Ishikawa (cell line): ENCODE results near the gene CDH16.

Experiments
- CEBPB ChIP-seq: IDR thresholded peaks from 2 replicates; pipeline ENCODE4 v1.6.1; 2012
- CREB1 ChIP-seq: IDR thresholded peaks from 2 replicates; pipeline ENCODE4 v1.6.1; 2012; ENCODE audit warnings: low read depth
- EGR1 ChIP-seq: IDR thresholded peaks from 2 replicates; pipeline ENCODE4 v1.6.1; 2012
- EP300 ChIP-seq: IDR thresholded peaks from 2 replicates; pipeline ENCODE4 v1.6.1; 2012; ENCODE audit warnings: borderline replicate concordance
- FOXM1 ChIP-seq: IDR thresholded peaks from 2 replicates; pipeline ENCODE4 v1.6.1; 2012; ENCODE audit warnings: low read depth, borderline replicate concordance
- NFIC ChIP-seq: IDR thresholded peaks from 2 replicates; pipeline ENCODE4 v1.6.1; 2012
- RAD21 ChIP-seq: IDR thresholded peaks from 2 replicates; pipeline ENCODE4 v1.6.1; 2012; ENCODE audit warnings: low read depth
- REST ChIP-seq: IDR thresholded peaks from 2 replicates; pipeline ENCODE4 v1.6.1; 2012; ENCODE audit warnings: low read depth, mild to moderate bottlenecking
- TAF1 ChIP-seq: IDR thresholded peaks from 2 replicates; pipeline ENCODE4 v1.6.1; 2012; ENCODE audit warnings: low read depth, mild to moderate bottlenecking
- TCF12 ChIP-seq: IDR thresholded peaks from 2 replicates; pipeline ENCODE4 v1.6.1; 2012; ENCODE audit warnings: low read depth
- TEAD4 ChIP-seq: IDR thresholded peaks from 2 replicates; pipeline ENCODE4 v1.6.1; 2012
- YY1 ChIP-seq: IDR thresholded peaks from 2 replicates; pipeline ENCODE4 v1.6.1; 2012; ENCODE audit warnings: low read depth
- ZBTB7A ChIP-seq: IDR thresholded peaks from 2 replicates; pipeline ENCODE4 v1.6.1; 2012; ENCODE audit warnings: low read depth
- TF ChIP-seq, protein P1 (sequence below): IDR thresholded peaks from 2 replicates; pipeline ENCODE4 v1.6.1; 2012
- TF ChIP-seq, protein P2 (sequence below): IDR thresholded peaks from 2 replicates; pipeline ENCODE4 v1.6.1; 2012

CDH16 gene

GRCh38 chr16:66950437-66950836 lies 31.8 kb upstream of the CDH16 start:
- TF ChIP-seq YY1 (no peak), NFIC (no peak), EGR1 (no peak), EP300 (no peak), FOXM1 (no peak), TEAD4 (no peak), RAD21 (no peak)
- TF ChIP-seq, protein P1, sequence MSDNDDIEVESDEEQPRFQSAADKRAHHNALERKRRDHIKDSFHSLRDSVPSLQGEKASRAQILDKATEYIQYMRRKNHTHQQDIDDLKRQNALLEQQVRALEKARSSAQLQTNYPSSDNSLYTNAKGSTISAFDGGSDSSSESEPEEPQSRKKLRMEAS: no peak

- TF ChIP-seq ZBTB7A: no peak
- TF ChIP-seq, protein P2, sequence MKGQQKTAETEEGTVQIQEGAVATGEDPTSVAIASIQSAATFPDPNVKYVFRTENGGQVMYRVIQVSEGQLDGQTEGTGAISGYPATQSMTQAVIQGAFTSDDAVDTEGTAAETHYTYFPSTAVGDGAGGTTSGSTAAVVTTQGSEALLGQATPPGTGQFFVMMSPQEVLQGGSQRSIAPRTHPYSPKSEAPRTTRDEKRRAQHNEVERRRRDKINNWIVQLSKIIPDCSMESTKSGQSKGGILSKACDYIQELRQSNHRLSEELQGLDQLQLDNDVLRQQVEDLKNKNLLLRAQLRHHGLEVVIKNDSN: no peak
- no peak for TF ChIP-seq EP300
- TF ChIP-seq REST: no peak
Observed at GRCh38 chr16:66949472-66949871, 30.8 kb upstream of the CDH16 start.

GRCh38 chr16:66948837-66949225 lies 30.1 kb upstream of the CDH16 start:
- TF ChIP-seq CREB1: no peak
- TF ChIP-seq ZBTB7A: no peak
- TF ChIP-seq, protein P1: no peak
- TF ChIP-seq FOXM1: no peak
- TF ChIP-seq YY1: no peak
- TF ChIP-seq TCF12: no peak
- TF ChIP-seq EP300: no peak
- TF ChIP-seq TEAD4: no peak
- TF ChIP-seq CEBPB: no peak
- no peak for TF ChIP-seq NFIC
- TF ChIP-seq, protein P2: no peak
- TF ChIP-seq REST: no peak
- TF ChIP-seq RAD21: no peak
- no peak for TF ChIP-seq EGR1
- TF ChIP-seq TAF1: no peak

DNA sequence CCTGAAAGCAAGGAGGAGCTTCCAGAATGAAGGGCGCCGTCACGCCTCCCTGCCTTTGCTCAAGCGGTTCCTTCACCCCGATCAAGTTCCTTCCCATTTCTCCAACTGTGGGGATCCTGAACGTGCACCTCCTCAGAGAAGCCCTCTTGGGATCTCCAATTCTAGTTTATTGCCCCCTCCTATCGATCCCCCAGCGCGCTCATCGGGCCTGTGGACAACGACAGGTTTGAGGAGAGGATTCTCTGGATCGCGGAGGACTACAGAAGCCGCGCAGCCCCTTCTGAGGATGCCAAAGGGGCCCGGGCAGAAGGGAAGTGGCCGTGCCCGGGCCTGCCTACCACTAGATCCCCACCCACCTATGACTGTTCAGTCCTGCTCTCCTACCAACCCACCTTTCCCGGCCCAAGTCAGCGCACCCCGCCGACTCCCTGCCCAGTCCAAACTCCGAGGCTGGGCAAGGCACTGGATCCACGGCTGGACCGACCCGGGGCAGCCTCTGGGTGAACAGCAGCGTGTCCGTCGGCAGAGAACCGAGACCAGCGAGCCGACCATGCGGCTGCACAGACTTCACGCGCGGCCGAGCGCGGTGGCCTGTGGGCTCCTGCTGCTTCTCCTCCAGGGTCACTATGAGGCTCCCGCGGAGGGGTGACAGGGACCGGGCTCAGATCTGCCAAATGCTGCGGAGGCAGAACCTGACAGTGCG lies 29.6 kb upstream of the CDH16 start:
- TF ChIP-seq TCF12: no peak
- no peak for TF ChIP-seq FOXM1
- TF ChIP-seq, protein P2: no peak
- no peak for TF ChIP-seq TEAD4
- TF ChIP-seq, protein P1: no peak
- TF ChIP-seq EGR1: no peak
- no peak for TF ChIP-seq NFIC
- TF ChIP-seq ZBTB7A: no peak
- no peak for TF ChIP-seq TAF1
- no peak for TF ChIP-seq CEBPB
- TF ChIP-seq YY1: no peak
- TF ChIP-seq EP300: no peak
- no peak for TF ChIP-seq RAD21
- TF ChIP-seq REST: no peak
- TF ChIP-seq CREB1: no peak
